NCI-H1436 treated with DMSO at 0.1 percent for 48 hours (cell line): ENCODE data around the gene FDCSP.
"Not testable (repeated sequence)": the region's sequence is repeated elsewhere in the genome, so short reads cannot be mapped to it uniquely, and the experiment has no call there.

Experiments used
- DNase-seq: peaks from one replicate; lab custom pipeline; 2025; lab: John Stamatoyannopoulos, UW

Gene FDCSP

GRCh38 chr4:70239131-70239883, 13.4 kb downstream of the FDCSP start:
- no peak for DNase-seq

DNA sequence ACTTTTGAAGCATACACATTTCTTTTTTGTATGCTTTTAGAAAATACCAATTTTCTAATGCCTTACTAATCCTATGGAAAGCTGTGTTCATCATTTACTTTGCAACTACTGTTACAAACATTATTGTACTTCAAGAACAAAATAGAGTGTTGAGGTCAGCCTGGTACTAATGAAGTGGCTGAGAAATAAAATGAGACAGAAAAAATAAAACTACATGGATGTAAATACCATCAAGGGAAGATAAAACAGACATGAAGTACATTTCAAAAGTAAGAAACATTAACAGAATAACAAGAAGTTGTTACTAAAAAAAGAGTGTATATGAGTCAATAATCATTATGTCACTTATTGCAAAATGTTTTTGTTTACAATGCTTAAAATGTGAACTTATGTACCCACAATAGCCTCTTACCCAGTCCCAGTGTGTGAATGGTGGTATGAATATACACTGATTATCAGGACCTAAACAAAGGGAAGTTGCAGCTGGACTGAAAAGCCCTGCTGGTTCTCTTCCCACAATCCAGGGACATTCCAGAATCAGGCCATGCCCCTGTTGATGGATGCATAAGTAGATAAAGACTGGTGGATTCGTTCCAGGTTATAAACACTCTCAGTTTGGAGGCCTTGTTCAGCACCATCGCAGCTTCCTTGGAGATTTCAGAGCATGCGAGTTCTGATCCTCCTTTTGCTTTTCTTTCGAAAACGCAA, 14.1 kb downstream of the FDCSP start:
- DNase-seq = no peak

GRCh38 chr4:70242297-70242696, 16.4 kb downstream of the FDCSP start, which contains the start of gene CSN3:
TSS of gene CSN3 (plus strand) at chr4:70242597. CDS start at chr4:70244820, 2,223 bp downstream.
- not testable (repeated sequence) for DNase-seq

DNA sequence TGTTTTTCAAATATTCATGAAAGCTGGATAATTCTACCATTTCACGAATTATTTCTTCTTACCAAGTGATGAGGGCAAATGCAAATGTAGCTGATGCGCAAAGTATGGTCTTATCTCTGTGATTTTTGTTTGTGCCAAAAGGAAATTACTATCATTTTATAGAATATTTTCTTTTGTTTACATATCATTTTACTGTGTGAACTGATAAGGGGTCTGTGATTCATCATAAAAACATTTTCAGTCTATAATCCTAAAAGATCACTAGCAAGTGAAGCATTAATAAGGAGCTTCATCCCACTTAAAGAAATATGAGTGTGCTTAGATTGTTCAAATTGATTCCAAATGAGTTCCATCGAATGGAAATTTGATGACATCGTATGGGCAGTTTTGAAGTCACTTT, 17.2 kb downstream of the FDCSP start:
- no peak for DNase-seq

GRCh38 chr4:70251250-70251944, 25.5 kb downstream of the FDCSP start:
- DNase-seq = no peak

DNA sequence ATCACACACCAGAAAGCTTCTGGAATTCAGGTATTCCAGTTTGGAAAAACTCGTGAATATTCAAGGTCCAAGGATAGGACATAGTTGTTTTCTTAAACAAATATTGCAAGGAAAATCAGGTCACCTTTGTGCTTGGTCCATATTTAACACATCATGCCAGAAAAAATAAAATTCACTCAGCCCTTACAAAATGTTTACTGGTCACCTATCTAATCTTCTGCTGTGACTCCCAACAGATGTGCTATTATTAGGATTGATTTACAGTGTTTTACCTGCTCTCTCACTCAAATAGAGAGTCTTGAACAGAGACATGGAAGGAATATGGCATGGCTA, 26.0 kb downstream of the FDCSP start:
- no peak for DNase-seq

DNA sequence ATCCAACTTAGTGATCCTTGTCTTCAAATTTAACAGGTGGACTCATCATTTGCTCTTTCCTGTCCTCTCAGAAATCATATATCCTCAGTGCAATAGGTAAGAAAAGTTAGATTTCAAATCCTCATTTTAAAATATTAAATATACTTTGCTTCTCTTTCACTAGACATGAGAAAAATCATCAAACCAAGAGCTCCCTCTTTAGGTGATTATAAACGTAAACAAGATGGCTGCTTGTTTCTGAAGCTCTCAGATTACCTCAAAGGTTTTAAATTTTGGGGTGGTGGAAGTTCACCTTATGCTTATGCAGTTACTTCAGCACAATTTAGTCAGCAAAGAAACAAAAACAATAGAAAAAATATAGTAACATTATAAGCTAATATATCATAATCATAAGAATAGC, 43.8 kb downstream of the FDCSP start:
- DNase-seq = no peak

DNA sequence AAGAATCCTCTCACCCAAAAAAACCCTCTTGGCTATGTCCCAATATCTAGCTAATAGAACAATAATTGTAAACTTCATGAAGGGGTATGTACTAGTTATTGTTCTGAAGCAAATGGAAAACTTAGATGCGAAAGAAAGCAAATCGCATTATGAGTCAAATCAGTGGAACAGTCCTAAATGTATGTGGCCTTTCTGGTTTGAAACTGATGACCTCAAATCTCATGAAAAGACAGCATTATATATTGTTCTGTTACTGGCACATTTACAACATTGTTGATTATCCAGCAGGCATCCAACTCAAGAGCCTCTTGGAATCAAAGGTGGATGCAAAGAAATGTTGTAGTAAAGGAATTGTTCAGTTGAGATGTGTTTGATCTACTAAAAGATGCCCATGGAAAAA, 51.2 kb downstream of the FDCSP start:
- DNase-seq = no peak

- no peak for DNase-seq
Observed at GRCh38 chr4:70280567-70280966, 54.6 kb downstream of the FDCSP start.
